Retinal pigment epithelial cell (primary cell): ENCODE data around the gene DAND5.
"Not testable (repeated sequence)": the region's sequence is repeated elsewhere in the genome, so short reads cannot be mapped to it uniquely, and the experiment has no call there.

ENCODE experiments used
- DNase-seq: peaks from one replicate; pipeline ENCODE4 v3.0.0-alpha.2; 2010; ENCODE audit warnings: low read depth
- H3K4me3 ChIP-seq: 2 replicates; pipeline ENCODE4 v1.5.1; 2011; ENCODE audit warnings: mild to moderate bottlenecking, low read length, control low read depth, moderate library complexity
- CTCF ChIP-seq: conservative IDR thresholded peaks from 2 replicates; pipeline ENCODE4 v1.5.1; 2011; ENCODE audit warnings: low read depth, low read length, control low read depth, inconsistent platforms

Gene DAND5

GRCh38 chr19:12946092-12946721 lies 23.2 kb upstream of the DAND5 start:
- no peak for TF ChIP-seq CTCF
- DNase-seq, result peak; percentile 55
- peak overlapping the region; percentile 79 for H3K4me3 ChIP-seq

GRCh38 chr19:12946731-12947496 lies 22.5 kb upstream of the DAND5 start:
- DNase-seq, result no peak
- no peak for TF ChIP-seq CTCF
- H3K4me3 ChIP-seq, result peak overlapping the region; percentile 79

DNA sequence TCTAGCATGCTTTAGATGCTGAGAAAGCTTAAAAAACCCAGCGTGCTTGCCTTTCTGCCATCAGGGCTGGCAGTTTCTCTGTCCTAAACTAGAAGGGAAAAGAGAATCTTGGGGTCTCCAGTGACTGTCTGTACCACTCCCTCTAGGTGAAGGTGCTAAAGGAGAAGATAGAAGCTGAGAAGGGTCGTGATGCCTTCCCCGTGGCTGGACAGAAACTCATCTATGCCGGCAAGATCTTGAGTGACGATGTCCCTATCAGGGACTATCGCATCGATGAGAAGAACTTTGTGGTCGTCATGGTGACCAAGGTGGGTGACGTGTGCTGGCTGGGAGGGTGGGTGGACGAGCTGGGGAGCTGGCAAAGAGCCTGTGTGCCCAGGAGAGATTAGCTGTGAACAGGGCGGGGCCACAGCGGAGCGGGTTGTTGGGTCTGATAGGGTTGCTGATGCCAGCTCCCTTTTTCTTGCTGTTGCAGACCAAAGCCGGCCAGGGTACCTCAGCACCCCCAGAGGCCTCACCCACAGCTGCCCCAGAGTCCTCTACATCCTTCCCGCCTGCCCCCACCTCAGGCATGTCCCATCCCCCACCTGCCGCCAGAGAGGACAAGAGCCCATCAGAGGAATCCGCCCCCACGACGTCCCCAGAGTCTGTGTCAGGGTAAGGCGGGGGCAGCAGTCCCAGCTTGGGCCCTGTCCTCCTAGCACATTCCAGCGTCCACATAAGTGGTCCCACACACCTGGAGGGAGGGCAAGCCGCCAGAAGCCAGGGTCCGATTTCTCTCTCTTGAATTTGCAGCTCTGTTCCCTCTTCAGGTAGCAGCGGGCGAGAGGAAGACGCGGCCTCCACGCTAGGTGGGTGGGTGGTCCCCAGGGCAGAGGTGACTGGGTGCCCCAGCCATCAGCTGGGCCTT lies 21.4 kb upstream of the DAND5 start:
- no peak for DNase-seq
- TF ChIP-seq CTCF, result no peak
- H3K4me3 ChIP-seq, result no peak overlapping the region

DNA sequence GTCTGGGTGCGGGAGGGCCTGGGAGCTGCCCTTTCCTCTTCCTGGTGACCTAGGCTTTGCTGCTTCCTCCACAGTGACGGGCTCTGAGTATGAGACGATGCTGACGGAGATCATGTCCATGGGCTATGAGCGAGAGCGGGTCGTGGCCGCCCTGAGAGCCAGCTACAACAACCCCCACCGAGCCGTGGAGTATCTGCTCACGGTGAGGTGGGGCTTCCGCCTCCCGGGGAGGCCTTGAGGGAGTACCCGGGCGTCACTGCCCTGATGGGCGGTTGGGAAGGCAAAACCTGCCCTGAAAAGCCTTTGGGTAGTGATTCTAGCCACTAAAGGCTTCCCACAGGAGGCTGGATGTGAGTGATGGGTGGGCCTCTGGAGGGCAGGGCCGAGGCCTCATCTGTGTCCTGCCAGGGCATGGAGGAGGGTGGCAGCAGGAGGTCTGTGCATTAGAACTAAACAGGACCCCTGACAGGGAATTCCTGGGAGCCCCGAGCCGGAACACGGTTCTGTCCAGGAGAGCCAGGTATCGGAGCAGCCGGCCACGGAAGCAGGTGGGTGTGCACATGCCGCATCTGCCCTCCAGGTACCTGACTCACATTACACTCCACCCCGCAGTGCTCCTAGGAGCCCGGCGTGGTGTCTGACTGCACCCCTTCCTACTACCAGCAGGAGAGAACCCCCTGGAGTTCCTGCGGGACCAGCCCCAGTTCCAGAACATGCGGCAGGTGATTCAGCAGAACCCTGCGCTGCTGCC lies 20.6 kb upstream of the DAND5 start:
- no peak for TF ChIP-seq CTCF
- H3K4me3 ChIP-seq, result no peak overlapping the region
- DNase-seq, result no peak

DNA sequence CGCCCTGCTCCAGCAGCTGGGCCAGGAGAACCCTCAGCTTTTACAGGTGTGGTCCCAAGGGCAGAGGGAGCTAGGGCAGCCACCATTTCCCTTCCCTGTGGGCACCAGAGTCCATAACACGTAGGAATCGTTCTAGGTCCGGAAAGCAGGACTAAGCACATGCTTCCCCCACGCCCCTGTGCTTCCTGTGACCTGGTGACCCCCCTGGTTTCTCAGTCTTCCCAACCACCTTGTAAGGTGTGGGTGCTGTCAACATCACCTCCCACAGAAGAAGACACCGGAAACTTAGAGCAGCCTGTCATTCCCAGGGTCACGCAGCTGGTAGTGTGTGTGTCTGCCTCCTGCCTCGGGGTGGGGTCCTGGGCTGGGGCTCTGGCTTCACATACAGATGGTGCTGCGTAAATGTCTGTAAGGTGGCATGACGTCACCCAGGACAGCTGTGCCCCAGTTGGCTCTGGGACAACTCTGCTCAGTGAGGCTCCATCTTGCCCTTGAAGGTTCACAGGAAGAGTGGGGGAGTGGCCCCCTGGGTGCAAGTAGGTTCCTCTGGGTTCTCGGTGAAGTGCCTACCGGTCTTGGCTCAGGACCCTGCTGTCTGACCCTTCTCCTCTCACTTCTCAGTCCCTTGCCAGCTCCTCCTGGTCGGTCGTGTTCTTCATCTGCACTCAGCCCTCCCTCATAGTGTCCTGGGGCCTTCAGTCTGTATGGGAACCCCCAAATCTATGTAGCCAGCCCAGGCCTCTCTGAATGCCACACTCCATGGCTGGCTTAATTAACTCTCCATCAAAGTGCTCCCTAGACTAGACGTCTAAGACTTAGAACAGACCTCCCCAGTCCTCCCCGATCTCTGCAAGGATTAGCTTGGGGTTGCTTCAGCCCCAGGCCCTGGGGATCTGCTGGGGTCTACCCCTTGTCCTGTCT lies 19.8 kb upstream of the DAND5 start:
- H3K4me3 ChIP-seq, result no peak overlapping the region
- no peak for TF ChIP-seq CTCF
- no peak for DNase-seq

- not testable (repeated sequence) for DNase-seq, H3K4me3 ChIP-seq
These were observed 17.3 kb upstream of the DAND5 start for GRCh38 chr19:12952050-12952449.
